ENCODE measurements around the gene CTNND2.

CTNND2 gene

GRCh38 chr5:11174591-11174990 is 729.7 kb downstream of the CTNND2 start:
- in situ Hi-C loops (cut with MboI; ENCODE audit: low sequenced_read_pairs, unreplicated experiment), result no loop called here
- no peak for DNase-seq (ENCODE audit: low spot score)
- TF ChIP-seq CTCF (IDR thresholded peaks at IDR 0.05; ENCODE audit: borderline replicate concordance, control extremely low read depth, extremely low read depth, insufficient read depth, missing control alignments), result no peak

- TF ChIP-seq CTCF (IDR thresholded peaks at IDR 0.05; ENCODE audit: borderline replicate concordance, control extremely low read depth, extremely low read depth, insufficient read depth, missing control alignments), result no peak
- no peak for DNase-seq (ENCODE audit: low spot score)
These were observed 731.8 kb downstream of the CTNND2 start for GRCh38 chr5:11172484-11172883.

GRCh38 chr5:11171236-11171635 is 733.0 kb downstream of the CTNND2 start:
- in situ Hi-C loops (cut with MboI; ENCODE audit: low sequenced_read_pairs, unreplicated experiment), result no loop called here
- DNase-seq (ENCODE audit: low spot score), result no peak
- no peak for TF ChIP-seq CTCF (IDR thresholded peaks at IDR 0.05; ENCODE audit: borderline replicate concordance, control extremely low read depth, extremely low read depth, insufficient read depth, missing control alignments)

More at GRCh38 chr5:11172484-11172883, 731.8 kb downstream of the CTNND2 start:
- in situ Hi-C loops (cut with MboI; ENCODE audit: low sequenced_read_pairs, unreplicated experiment), result no loop called here

GRCh38 chr5:11166923-11167322 is 737.3 kb downstream of the CTNND2 start:
- in situ Hi-C loops (cut with MboI; ENCODE audit: low sequenced_read_pairs, unreplicated experiment), result no loop called here
- no peak for DNase-seq (ENCODE audit: low spot score)
- TF ChIP-seq CTCF (IDR thresholded peaks at IDR 0.05; ENCODE audit: borderline replicate concordance, control extremely low read depth, extremely low read depth, insufficient read depth, missing control alignments), result no peak

- DNase-seq (ENCODE audit: low spot score), result no peak
- no peak for TF ChIP-seq CTCF (IDR thresholded peaks at IDR 0.05; ENCODE audit: borderline replicate concordance, control extremely low read depth, extremely low read depth, insufficient read depth, missing control alignments)
- in situ Hi-C loops (cut with MboI; ENCODE audit: low sequenced_read_pairs, unreplicated experiment), result no loop called here
These were observed 739.5 kb downstream of the CTNND2 start for GRCh38 chr5:11164531-11165294.

GRCh38 chr5:11157132-11157531 is 747.1 kb downstream of the CTNND2 start:
- no peak for TF ChIP-seq CTCF (IDR thresholded peaks at IDR 0.05; ENCODE audit: borderline replicate concordance, control extremely low read depth, extremely low read depth, insufficient read depth, missing control alignments)
- no peak for DNase-seq (ENCODE audit: low spot score)
- in situ Hi-C loops (cut with MboI; ENCODE audit: low sequenced_read_pairs, unreplicated experiment), result no loop called here
